HFF-Myc (cell line): ENCODE data around the gene MTTP.
"Not testable (repeated sequence)": the region's sequence is repeated elsewhere in the genome, so short reads cannot be mapped to it uniquely, and the experiment has no call there.

Source experiments
- DNase-seq: peaks from one replicate; pipeline ENCODE4 v3.0.0-alpha.2; 2011; ENCODE audit warnings: low read depth; ENCODE audit errors: extremely low read depth
- H3K4me3 ChIP-seq: replicated peaks from 2 replicates; pipeline ENCODE4 v1.5.1; 2011; ENCODE audit warnings: low read depth, mild to moderate bottlenecking, control low read depth, low read length
- CTCF ChIP-seq: IDR thresholded peaks from 2 replicates; pipeline ENCODE4 v1.5.1; 2012; ENCODE audit warnings: mild to moderate bottlenecking, low read depth, low read length, control low read depth; ENCODE audit errors: missing control alignments

The MTTP gene

GRCh38 chr4:99574530-99575324 lies at the start of gene MTTP:
TSS of gene MTTP (plus strand) at chr4:99574824. CDS start at chr4:99574910, 86 bp downstream.
- TF ChIP-seq CTCF = no peak
- H3K4me3 ChIP-seq = no peak within 1 kb of the TSS
- DNase-seq = no peak

GRCh38 chr4:99529228-99529627 lies 45.4 kb upstream of the MTTP start:
- no peak overlapping the region for H3K4me3 ChIP-seq
- TF ChIP-seq CTCF = no peak
- no peak for DNase-seq

- H3K4me3 ChIP-seq = no peak overlapping the region
- TF ChIP-seq CTCF = no peak
- no peak for DNase-seq
These were observed 44.7 kb upstream of the MTTP start for GRCh38 chr4:99529956-99530355.

GRCh38 chr4:99534699-99535098 lies 39.9 kb upstream of the MTTP start:
- H3K4me3 ChIP-seq, DNase-seq: not testable (repeated sequence)

- H3K4me3 ChIP-seq = no peak overlapping the region
- no peak for DNase-seq
- TF ChIP-seq CTCF = no peak
These were observed 38.4 kb upstream of the MTTP start for GRCh38 chr4:99536271-99536670.

- DNase-seq = no peak
- TF ChIP-seq CTCF = no peak
- H3K4me3 ChIP-seq = no peak overlapping the region
These were observed 37.8 kb upstream of the MTTP start for GRCh38 chr4:99536848-99537247.

- DNase-seq = no peak
- TF ChIP-seq CTCF = no peak
- no peak overlapping the region for H3K4me3 ChIP-seq
These were observed 37.0 kb upstream of the MTTP start for GRCh38 chr4:99537674-99538073.
